Liver (tissue), 9 donors: ENCODE results near the gene COQ8B. TPM values are rescaled to one million over a fixed set of nuclear protein-coding genes. Genes with fewer than 3 reads are reported as not detected.

Experiments used
- DNase-seq: peaks from one replicate; pipeline ENCODE4 v3.0.0-alpha.2; 2017; ENCODE audit warnings: low spot score
- H3K27ac ChIP-seq, 2 donors: one replicate each; pipeline ENCODE4 v1.7.0; 2013; ENCODE audit warnings: inconsistent platforms in 2 of 2, low read length in 2 of 2, control low read depth in 1 of 2, low read depth in 1 of 2, mild to moderate bottlenecking in 1 of 2
- H3K27me3 ChIP-seq, 4 donors: one replicate each; pipeline versions ENCODE4 v1.6.1 to v1.7.0; 2013; ENCODE audit warnings: low read length in 3 of 4, inconsistent platforms in 1 of 4, mild to moderate bottlenecking in 1 of 4, moderate library complexity in 1 of 4; ENCODE audit not compliant: control insufficient read depth in 4 of 4, insufficient read depth in 4 of 4
- H3K36me3 ChIP-seq, 4 donors: one replicate each; pipeline versions ENCODE4 v1.6.1 to v1.7.0; 2013; ENCODE audit warnings: low read length in 3 of 4, mild to moderate bottlenecking in 3 of 4, low read depth in 1 of 4, moderate library complexity in 1 of 4; ENCODE audit not compliant: control insufficient read depth in 4 of 4, insufficient read depth in 3 of 4
- H3K4me1 ChIP-seq, 4 donors: one replicate each; pipeline versions ENCODE4 v1.6.1 to v1.7.0; 2013; ENCODE audit warnings: low read length in 3 of 4, mild to moderate bottlenecking in 3 of 4, moderate library complexity in 1 of 4; ENCODE audit not compliant: control insufficient read depth in 4 of 4, insufficient read depth in 4 of 4
- H3K4me3 ChIP-seq, 3 donors: one replicate each; pipeline versions ENCODE4 v1.6.1 to v1.7.0; 2013; ENCODE audit warnings: low read length in 3 of 3, control low read depth in 1 of 3, low read depth in 1 of 3, mild to moderate bottlenecking in 1 of 3
- H3K9ac ChIP-seq, 2 donors: one replicate each; pipeline ENCODE4 v1.7.0; 2013; ENCODE audit warnings: low read length in 2 of 2, mild to moderate bottlenecking in 2 of 2, moderate library complexity in 2 of 2, control low read depth in 1 of 2, low read depth in 1 of 2
- H3K9me3 ChIP-seq, 4 donors: one replicate each; pipeline versions ENCODE4 v1.6.1 to v1.7.0; 2013; ENCODE audit warnings: low read length in 3 of 4; ENCODE audit not compliant: control insufficient read depth in 4 of 4
- EGR1 ChIP-seq, 2 donors: IDR thresholded peaks; 2 replicates each; pipeline ENCODE4 v1.6.1; 2016 to 2018; ENCODE audit warnings: antibody characterized with exemption in 2 of 2, low read depth in 2 of 2
- FOXA1 ChIP-seq: IDR thresholded peaks from 2 replicates; pipeline ENCODE4 v1.6.1; 2016; ENCODE audit warnings: antibody characterized with exemption
- FOXA2 ChIP-seq: IDR thresholded peaks from 2 replicates; pipeline ENCODE4 v1.6.1; 2016; ENCODE audit warnings: antibody characterized with exemption
- GABPA ChIP-seq, 2 donors: IDR thresholded peaks in 1 of 2; conservative IDR thresholded peaks in 1 of 2; 2 replicates each; pipeline ENCODE4 v1.6.1; 2016; ENCODE audit warnings: antibody characterized with exemption in 2 of 2, mild to moderate bottlenecking in 1 of 2, moderate library complexity in 1 of 2
- HNF4A ChIP-seq, 2 donors: conservative IDR thresholded peaks; 2 replicates each; pipeline ENCODE4 v1.6.1; 2016; ENCODE audit warnings: antibody characterized with exemption in 2 of 2, mild to moderate bottlenecking in 2 of 2
- HNF4G ChIP-seq: IDR thresholded peaks from 2 replicates; pipeline ENCODE4 v1.6.1; 2016; ENCODE audit warnings: antibody characterized with exemption
- JUND ChIP-seq, 2 donors: IDR thresholded peaks; 2 replicates each; pipeline ENCODE4 v1.6.1; 2016; ENCODE audit warnings: antibody characterized with exemption in 2 of 2
- NR2F2 ChIP-seq: IDR thresholded peaks from 2 replicates; pipeline ENCODE4 v1.6.1; 2016; ENCODE audit warnings: antibody characterized with exemption
- RXRA ChIP-seq, 2 donors: IDR thresholded peaks; 2 replicates each; pipeline ENCODE4 v1.6.1; 2017 to 2018; ENCODE audit warnings: antibody characterized with exemption in 2 of 2, mild to moderate bottlenecking in 1 of 2
- SP1 ChIP-seq: IDR thresholded peaks from 2 replicates; pipeline ENCODE4 v1.6.1; 2018; ENCODE audit warnings: antibody characterized with exemption, mild to moderate bottlenecking
- TAF1 ChIP-seq: conservative IDR thresholded peaks from 2 replicates; pipeline ENCODE4 v1.6.1; 2016; ENCODE audit warnings: antibody characterized with exemption, mild to moderate bottlenecking
- YY1 ChIP-seq: IDR thresholded peaks from 2 replicates; pipeline ENCODE4 v1.6.1; 2016; ENCODE audit warnings: antibody characterized with exemption, mild to moderate bottlenecking
- WGBS: extraction: QIAGEN DNeasy Blood & Tissue Kit; methylation state at CpG from one replicate; pipeline ENCODE4 v1.1.7; 2013; 5-methylcytosine and 5-hydroxymethylcytosine counted together
- polyA plus RNA-seq, 2 donors: library from polyadenylated mRNA; stranded (reverse) in 1 of 2; unstranded in 1 of 2; fragments of 200-250 nt in 1 of 2; fragments of >200 nt in 1 of 2; fragmentation: Nextera tagmentation in 1 of 2; extraction: Ambion mirVana in 1 of 2; gene quantifications; one replicate each; pipeline versions ENCODE4 v1.2.1 to v1.2.3, GENCODE V29; 2013 to 2015
- total RNA-seq, 2 donors: library from RNA; depleted of rRNA; stranded (reverse); fragments of >200 nt; gene quantifications; one replicate each; pipeline ENCODE4 v1.2.3, GENCODE V29; 2014
- TF ChIP-seq, protein P1 (sequence below): IDR thresholded peaks from 2 replicates; pipeline ENCODE4 v1.6.1; 2016; ENCODE audit warnings: antibody characterized with exemption
- TF ChIP-seq, protein P2 (sequence below): IDR thresholded peaks from 2 replicates; pipeline ENCODE4 v1.6.1; 2016; ENCODE audit warnings: antibody characterized with exemption
- TF ChIP-seq, protein P3 (sequence below): IDR thresholded peaks from 2 replicates; pipeline ENCODE4 v1.6.1; 2016; ENCODE audit warnings: antibody characterized with exemption
- TF ChIP-seq, protein P4 (sequence below): fragments of 150-350 bp; IDR thresholded peaks from 2 replicates; pipeline ENCODE4 v1.5.1; 2017; ENCODE audit warnings: improper control_type of control experiment, low read depth, low read length; ENCODE audit not compliant: missing input control
- TF ChIP-seq, protein P5 (sequence below): IDR thresholded peaks from 2 replicates; pipeline ENCODE4 v1.6.1; 2016; ENCODE audit warnings: antibody characterized with exemption, mild to moderate bottlenecking
- donor health status: healthy.
- donor health status: healthy.
- donor health status: healthy.
- donor health status: healthy.
- donor health status: healthy.

Gene COQ8B
- total and polyA plus RNA-seq, 4 donors = 6.4 to 30.6 (median 19.9) TPM

DNA sequence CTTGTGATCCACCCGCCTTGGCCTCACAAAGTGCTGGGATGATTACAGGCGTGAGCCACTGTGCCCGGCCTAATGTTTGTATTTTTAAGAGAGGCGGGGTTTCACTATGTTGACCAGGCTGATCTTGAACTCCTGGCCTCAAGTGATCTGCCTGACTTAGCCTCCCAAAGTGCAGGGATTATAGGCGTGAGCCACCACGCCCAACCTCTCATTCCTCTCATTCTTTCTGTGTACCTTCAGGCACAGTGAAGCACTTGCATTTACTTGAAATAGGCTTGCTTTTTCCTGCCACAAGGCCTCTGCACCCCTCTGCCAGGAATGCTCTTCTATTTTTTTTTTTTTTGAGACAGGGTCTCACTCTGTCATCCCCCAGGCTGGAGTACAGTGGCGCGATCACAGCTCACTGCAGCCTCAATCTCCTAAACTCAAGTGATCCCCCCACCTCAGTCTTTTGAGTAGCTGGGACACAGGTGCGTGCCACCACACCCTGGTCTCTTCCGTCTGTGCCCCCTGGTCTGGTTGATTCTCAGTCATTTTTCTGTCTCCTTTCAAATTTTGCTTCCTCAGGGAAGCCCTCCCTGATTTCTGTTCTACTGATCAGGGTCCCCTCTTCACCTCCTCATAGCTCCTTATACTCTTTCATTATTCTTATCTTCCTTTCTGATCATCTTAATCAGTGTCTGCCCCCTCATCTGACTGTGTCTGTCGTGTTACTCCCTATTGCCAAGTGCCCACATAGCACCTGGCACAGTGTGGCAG, 18.5 kb upstream of the COQ8B start:
- no peaks in the 10 kb centered on the region for H3K9me3 ChIP-seq
- H3K27ac ChIP-seq = no peak overlapping the region
- no peak overlapping the region for H3K9ac ChIP-seq
- H3K4me1 ChIP-seq = no peaks in the 10 kb centered on the region
- no peaks in the 10 kb centered on the region for H3K27me3 ChIP-seq
- 85% methylated on average over 11 of the region's 11 CpGs for WGBS
- DNase-seq = no peak
- TF ChIP-seq SP1 (no peak), RXRA (IDR thresholded peaks at IDR 0.05) (no peak), FOXA1 (no peak), NR2F2 (no peak), YY1 (no peak), JUND (IDR thresholded peaks at IDR 0.05) (no peak), GABPA (IDR thresholded peaks at IDR 0.05 in 1 of 2, conservative IDR thresholded peaks at IDR 0.05 in 1 of 2) (no peak), HNF4A (conservative IDR thresholded peaks at IDR 0.05) (no peak), FOXA2 (no peak), HNF4G (no peak), EGR1 (IDR thresholded peaks at IDR 0.05; ENCODE audit: low read depth in 2 of 2) (no peak), TAF1 (no peak)
- TF ChIP-seq, protein P1, sequence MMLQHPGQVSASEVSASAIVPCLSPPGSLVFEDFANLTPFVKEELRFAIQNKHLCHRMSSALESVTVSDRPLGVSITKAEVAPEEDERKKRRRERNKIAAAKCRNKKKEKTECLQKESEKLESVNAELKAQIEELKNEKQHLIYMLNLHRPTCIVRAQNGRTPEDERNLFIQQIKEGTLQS = no peak
- TF ChIP-seq, protein P2, sequence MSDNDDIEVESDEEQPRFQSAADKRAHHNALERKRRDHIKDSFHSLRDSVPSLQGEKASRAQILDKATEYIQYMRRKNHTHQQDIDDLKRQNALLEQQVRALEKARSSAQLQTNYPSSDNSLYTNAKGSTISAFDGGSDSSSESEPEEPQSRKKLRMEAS = no peak
- TF ChIP-seq, protein P3, sequence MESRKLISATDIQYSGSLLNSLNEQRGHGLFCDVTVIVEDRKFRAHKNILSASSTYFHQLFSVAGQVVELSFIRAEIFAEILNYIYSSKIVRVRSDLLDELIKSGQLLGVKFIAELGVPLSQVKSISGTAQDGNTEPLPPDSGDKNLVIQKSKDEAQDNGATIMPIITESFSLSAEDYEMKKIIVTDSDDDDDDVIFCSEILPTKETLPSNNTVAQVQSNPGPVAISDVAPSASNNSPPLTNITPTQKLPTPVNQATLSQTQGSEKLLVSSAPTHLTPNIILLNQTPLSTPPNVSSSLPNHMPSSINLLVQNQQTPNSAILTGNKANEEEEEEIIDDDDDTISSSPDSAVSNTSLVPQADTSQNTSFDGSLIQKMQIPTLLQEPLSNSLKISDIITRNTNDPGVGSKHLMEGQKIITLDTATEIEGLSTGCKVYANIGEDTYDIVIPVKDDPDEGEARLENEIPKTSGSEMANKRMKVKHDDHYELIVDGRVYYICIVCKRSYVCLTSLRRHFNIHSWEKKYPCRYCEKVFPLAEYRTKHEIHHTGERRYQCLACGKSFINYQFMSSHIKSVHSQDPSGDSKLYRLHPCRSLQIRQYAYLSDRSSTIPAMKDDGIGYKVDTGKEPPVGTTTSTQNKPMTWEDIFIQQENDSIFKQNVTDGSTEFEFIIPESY = no peak
- TF ChIP-seq, protein P4, sequence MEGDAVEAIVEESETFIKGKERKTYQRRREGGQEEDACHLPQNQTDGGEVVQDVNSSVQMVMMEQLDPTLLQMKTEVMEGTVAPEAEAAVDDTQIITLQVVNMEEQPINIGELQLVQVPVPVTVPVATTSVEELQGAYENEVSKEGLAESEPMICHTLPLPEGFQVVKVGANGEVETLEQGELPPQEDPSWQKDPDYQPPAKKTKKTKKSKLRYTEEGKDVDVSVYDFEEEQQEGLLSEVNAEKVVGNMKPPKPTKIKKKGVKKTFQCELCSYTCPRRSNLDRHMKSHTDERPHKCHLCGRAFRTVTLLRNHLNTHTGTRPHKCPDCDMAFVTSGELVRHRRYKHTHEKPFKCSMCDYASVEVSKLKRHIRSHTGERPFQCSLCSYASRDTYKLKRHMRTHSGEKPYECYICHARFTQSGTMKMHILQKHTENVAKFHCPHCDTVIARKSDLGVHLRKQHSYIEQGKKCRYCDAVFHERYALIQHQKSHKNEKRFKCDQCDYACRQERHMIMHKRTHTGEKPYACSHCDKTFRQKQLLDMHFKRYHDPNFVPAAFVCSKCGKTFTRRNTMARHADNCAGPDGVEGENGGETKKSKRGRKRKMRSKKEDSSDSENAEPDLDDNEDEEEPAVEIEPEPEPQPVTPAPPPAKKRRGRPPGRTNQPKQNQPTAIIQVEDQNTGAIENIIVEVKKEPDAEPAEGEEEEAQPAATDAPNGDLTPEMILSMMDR = no peak
- TF ChIP-seq, protein P5, sequence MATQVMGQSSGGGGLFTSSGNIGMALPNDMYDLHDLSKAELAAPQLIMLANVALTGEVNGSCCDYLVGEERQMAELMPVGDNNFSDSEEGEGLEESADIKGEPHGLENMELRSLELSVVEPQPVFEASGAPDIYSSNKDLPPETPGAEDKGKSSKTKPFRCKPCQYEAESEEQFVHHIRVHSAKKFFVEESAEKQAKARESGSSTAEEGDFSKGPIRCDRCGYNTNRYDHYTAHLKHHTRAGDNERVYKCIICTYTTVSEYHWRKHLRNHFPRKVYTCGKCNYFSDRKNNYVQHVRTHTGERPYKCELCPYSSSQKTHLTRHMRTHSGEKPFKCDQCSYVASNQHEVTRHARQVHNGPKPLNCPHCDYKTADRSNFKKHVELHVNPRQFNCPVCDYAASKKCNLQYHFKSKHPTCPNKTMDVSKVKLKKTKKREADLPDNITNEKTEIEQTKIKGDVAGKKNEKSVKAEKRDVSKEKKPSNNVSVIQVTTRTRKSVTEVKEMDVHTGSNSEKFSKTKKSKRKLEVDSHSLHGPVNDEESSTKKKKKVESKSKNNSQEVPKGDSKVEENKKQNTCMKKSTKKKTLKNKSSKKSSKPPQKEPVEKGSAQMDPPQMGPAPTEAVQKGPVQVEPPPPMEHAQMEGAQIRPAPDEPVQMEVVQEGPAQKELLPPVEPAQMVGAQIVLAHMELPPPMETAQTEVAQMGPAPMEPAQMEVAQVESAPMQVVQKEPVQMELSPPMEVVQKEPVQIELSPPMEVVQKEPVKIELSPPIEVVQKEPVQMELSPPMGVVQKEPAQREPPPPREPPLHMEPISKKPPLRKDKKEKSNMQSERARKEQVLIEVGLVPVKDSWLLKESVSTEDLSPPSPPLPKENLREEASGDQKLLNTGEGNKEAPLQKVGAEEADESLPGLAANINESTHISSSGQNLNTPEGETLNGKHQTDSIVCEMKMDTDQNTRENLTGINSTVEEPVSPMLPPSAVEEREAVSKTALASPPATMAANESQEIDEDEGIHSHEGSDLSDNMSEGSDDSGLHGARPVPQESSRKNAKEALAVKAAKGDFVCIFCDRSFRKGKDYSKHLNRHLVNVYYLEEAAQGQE = no peak
- H3K4me3 ChIP-seq = no peak overlapping the region
- H3K36me3 ChIP-seq = peaks cover 20 to 85% (median 43%) of the 10 kb centered on the region in 4 donors
